ENCODE data around the gene FATE1. TPM values are rescaled to one million over a fixed set of nuclear protein-coding genes. Genes with fewer than 3 reads are reported as not detected.

The FATE1 gene
- total and polyA plus RNA-seq, 12 donors, result 0.25 to 2.2 (median 0.58) TPM; not detected in 5

DNA sequence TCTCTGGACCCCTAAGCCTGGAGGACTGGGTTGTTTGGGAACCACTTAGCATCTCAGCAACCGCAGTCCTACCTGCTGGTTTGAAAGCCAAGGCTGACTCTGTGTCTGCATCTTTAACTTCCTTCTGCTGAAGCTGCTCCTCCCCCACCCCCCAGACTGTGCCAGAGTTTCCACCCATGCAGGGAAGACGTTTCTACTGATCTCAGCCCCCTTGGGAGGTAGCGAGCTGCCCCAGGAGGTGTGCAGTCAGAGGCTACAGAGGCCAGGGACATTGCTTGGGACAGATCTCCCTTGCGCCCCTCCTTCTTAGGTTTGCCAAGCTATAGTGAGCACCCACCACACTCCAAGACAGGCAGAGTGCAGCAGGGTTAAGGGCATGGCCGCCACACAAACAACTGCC, 4.7 kb upstream of the FATE1 start:
- ATAC-seq (peak in 5 of 8 donors; percentile 20 to 61 (median 31)), DNase-seq (no peak)
- H3K27ac ChIP-seq, result peak overlapping the region in 5 of 10 donors; percentile 37 to 67 (median 49)
- no peak overlapping the region for H3K4me3 ChIP-seq
- peaks cover 0 to 16% (median 0%) of the 10 kb centered on the region in 7 donors for H3K27me3 ChIP-seq
- H3K36me3 ChIP-seq, result no peaks in the 10 kb centered on the region
- intact Hi-C loops (cut with DNase I), result no loop called here
- TF ChIP-seq, protein P1, sequence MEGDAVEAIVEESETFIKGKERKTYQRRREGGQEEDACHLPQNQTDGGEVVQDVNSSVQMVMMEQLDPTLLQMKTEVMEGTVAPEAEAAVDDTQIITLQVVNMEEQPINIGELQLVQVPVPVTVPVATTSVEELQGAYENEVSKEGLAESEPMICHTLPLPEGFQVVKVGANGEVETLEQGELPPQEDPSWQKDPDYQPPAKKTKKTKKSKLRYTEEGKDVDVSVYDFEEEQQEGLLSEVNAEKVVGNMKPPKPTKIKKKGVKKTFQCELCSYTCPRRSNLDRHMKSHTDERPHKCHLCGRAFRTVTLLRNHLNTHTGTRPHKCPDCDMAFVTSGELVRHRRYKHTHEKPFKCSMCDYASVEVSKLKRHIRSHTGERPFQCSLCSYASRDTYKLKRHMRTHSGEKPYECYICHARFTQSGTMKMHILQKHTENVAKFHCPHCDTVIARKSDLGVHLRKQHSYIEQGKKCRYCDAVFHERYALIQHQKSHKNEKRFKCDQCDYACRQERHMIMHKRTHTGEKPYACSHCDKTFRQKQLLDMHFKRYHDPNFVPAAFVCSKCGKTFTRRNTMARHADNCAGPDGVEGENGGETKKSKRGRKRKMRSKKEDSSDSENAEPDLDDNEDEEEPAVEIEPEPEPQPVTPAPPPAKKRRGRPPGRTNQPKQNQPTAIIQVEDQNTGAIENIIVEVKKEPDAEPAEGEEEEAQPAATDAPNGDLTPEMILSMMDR (IDR thresholded peaks at IDR 0.05), result no peak
- no peaks in the 10 kb centered on the region for H3K9me3 ChIP-seq
- WGBS, 2 donors, result 46 to 59% methylated on average over 5 of the region's 5 CpGs
- H3K4me1 ChIP-seq, result peaks cover 0 to 25% (median 5%) of the 10 kb centered on the region in 9 donors

- Histone ChIP-seq H3K4me1 (peaks cover 0 to 25% (median 5%) of the 10 kb centered on the region in 9 donors), H3K9me3 (no peaks in the 10 kb centered on the region), H3K27ac (peak overlapping the region in 7 of 10 donors; percentile 4 to 67 (median 49)), H3K36me3 (no peaks in the 10 kb centered on the region), H3K27me3 (peaks cover 0 to 13% (median 0%) of the 10 kb centered on the region in 7 donors), H3K4me3 (no peak overlapping the region)
- WGBS, 2 donors, result 37 to 50% methylated on average over 1 to 2 of the region's 2 CpGs
- TF ChIP-seq, protein P1 (IDR thresholded peaks at IDR 0.05), result no peak
- intact Hi-C loops (cut with DNase I), result no loop called here
- DNase-seq, result peak in 1 of 2 donors; percentile 54
- peak; percentile 29 to 92 (median 88) for ATAC-seq
Measured at GRCh38 chrX:151711787-151712186, 4.0 kb upstream of the FATE1 start.

GRCh38 chrX:151712253-151712652, 3.6 kb upstream of the FATE1 start:
- DNase-seq (no peak), ATAC-seq (no peak)
- TF ChIP-seq, protein P1 (IDR thresholded peaks at IDR 0.05), result no peak
- Histone ChIP-seq H3K27ac (peak overlapping the region in 5 of 10 donors; percentile 15 to 67 (median 39)), H3K4me3 (no peak overlapping the region), H3K9me3 (no peaks in the 10 kb centered on the region), H3K36me3 (no peaks in the 10 kb centered on the region), H3K4me1 (peaks cover 0 to 25% (median 5%) of the 10 kb centered on the region in 9 donors), H3K27me3 (peaks cover 0 to 9% (median 0%) of the 10 kb centered on the region in 7 donors)
- intact Hi-C loops (cut with DNase I), result no loop called here
- 37 to 67% methylated on average over 3 of the region's 3 CpGs for WGBS, 2 donors

- Histone ChIP-seq H3K4me1 (peaks cover 0 to 25% (median 5%) of the 10 kb centered on the region in 9 donors), H3K9me3 (no peaks in the 10 kb centered on the region), H3K27ac (no peak overlapping the region), H3K36me3 (no peaks in the 10 kb centered on the region), H3K27me3 (peaks cover 0 to 9% (median 0%) of the 10 kb centered on the region in 7 donors), H3K4me3 (no peak overlapping the region)
- 52 to 67% methylated on average over 3 of the region's 3 CpGs for WGBS, 2 donors
- intact Hi-C loops (cut with DNase I), result no loop called here
- ATAC-seq, result peak in 3 of 8 donors; percentile 28 to 54 (median 43)
- peak in 1 of 2 donors; percentile 19 for DNase-seq
- TF ChIP-seq, protein P1 (IDR thresholded peaks at IDR 0.05), result peak in 8 of 9 donors; percentile 31 to 58 (median 46)
Measured at GRCh38 chrX:151713849-151714248, 2.0 kb upstream of the FATE1 start.
